WTC11 (cell line): ENCODE data around the gene PPP2R2C. TPM values are rescaled to one million over a fixed set of nuclear protein-coding genes. Genes with fewer than 3 reads are reported as not detected.

Experiments used
- ATAC-seq: fragments of 200-7000 bp; cut with Tn5 transposase; 2 replicates; pipeline ENCODE4 v1.10.0; 2021; ENCODE audit warnings: mild to moderate bottlenecking, moderate library complexity
- CTCF ChIA-PET: fragments of 300-600 bp; sonication (Branson Sonifier 250); formaldehyde crosslinking; loops from one replicate; lab custom pipeline; 2021; ENCODE audit warnings: antibody characterized with exemption; lab: Charles Lee
- POLR2A ChIA-PET: fragments of 350-600 bp; sonication (Branson Sonifier 250); formaldehyde crosslinking; loops from one replicate; lab custom pipeline; 2021; ENCODE audit warnings: antibody characterized with exemption; lab: Charles Lee
- DNase-seq: peaks from one replicate; pipeline ENCODE4 v3.0.0; 2021; ENCODE audit warnings: low spot score
- H3K27ac Mint-ChIP-seq: 2 replicates; pipeline ENCODE4 v1.8.0; 2021; ENCODE audit warnings: mixed read lengths
- H3K27me3 Mint-ChIP-seq: 2 replicates; pipeline ENCODE4 v1.8.0; 2021; ENCODE audit warnings: low read depth, mild to moderate bottlenecking, moderate library complexity, mixed read lengths
- H3K36me3 Mint-ChIP-seq: 2 replicates; pipeline ENCODE4 v1.8.0; 2021; ENCODE audit warnings: mixed read lengths
- H3K4me1 Mint-ChIP-seq: 2 replicates; pipeline ENCODE4 v1.8.0; 2022; ENCODE audit warnings: mixed read lengths
- H3K4me3 Mint-ChIP-seq: 2 replicates; pipeline ENCODE4 v1.8.0; 2021; ENCODE audit warnings: mild to moderate bottlenecking, moderate library complexity, mixed read lengths
- H3K9me3 Mint-ChIP-seq: 2 replicates; pipeline ENCODE4 v1.8.0; 2021; ENCODE audit warnings: mixed read lengths
- CTCF ChIP-seq: fragments of 200-600 bp; IDR thresholded peaks from 2 replicates; pipeline ENCODE4 v1.8.0; 2022; ENCODE audit warnings: antibody characterized with exemption
- ESRRA ChIP-seq: sonication (generic); formaldehyde crosslinking; IDR thresholded peaks from 2 replicates; pipeline ENCODE4 v1.8.1; 2022; ENCODE audit warnings: mild to moderate bottlenecking, missing genetic modification reagents, borderline replicate concordance
- ETV6 ChIP-seq: sonication (generic); formaldehyde crosslinking; IDR thresholded peaks from 2 replicates; pipeline ENCODE4 v1.8.1; 2022; ENCODE audit warnings: mild to moderate bottlenecking, missing genetic modification reagents
- FOXP1 ChIP-seq: sonication (generic); formaldehyde crosslinking; IDR thresholded peaks from 2 replicates; pipeline ENCODE4 v1.8.0; 2022; ENCODE audit warnings: missing genetic modification reagents, mild to moderate bottlenecking, moderate library complexity, borderline replicate concordance
- GTF2I ChIP-seq: fragments of 250-450 bp; sonication (Bioruptor Pico); conservative IDR thresholded peaks from 2 replicates; pipeline ENCODE4 v1.4.0; 2021; ENCODE audit warnings: mild to moderate bottlenecking
- IRF1 ChIP-seq: sonication (generic); formaldehyde crosslinking; IDR thresholded peaks from 2 replicates; pipeline ENCODE4 v1.8.0; 2023; ENCODE audit warnings: missing genetic modification reagents
- NFATC4 ChIP-seq: fragments of 250-450 bp; sonication (Bioruptor Pico); IDR thresholded peaks from 2 replicates; pipeline ENCODE4 v1.9.0; 2021; ENCODE audit warnings: mild to moderate bottlenecking
- SMAD3 ChIP-seq: sonication (generic); formaldehyde crosslinking; IDR thresholded peaks from 2 replicates; pipeline ENCODE4 v1.8.0; 2022; ENCODE audit warnings: missing genetic modification reagents, mild to moderate bottlenecking, borderline replicate concordance
- TCF7 ChIP-seq: sonication (generic); formaldehyde crosslinking; IDR thresholded peaks from 2 replicates; pipeline ENCODE4 v1.8.0; 2022; ENCODE audit warnings: mild to moderate bottlenecking, low read depth, missing genetic modification reagents, moderate library complexity
- ZNF281 ChIP-seq: sonication (generic); formaldehyde crosslinking; IDR thresholded peaks from 2 replicates; pipeline ENCODE4 v1.8.0; 2023; ENCODE audit warnings: mild to moderate bottlenecking, missing genetic modification reagents
- total RNA-seq: library from RNA; stranded (reverse); gene quantifications from 3 replicates; pipeline ENCODE4 v1.2.3, GENCODE V29; 2021

Gene PPP2R2C
- total RNA-seq, 1 experiment from 2014 or later = 11.5 TPM

- Mint-ChIP-seq H3K27me3 (no peaks in the 10 kb centered on the region; the same call in 1 of the 2 replicates), H3K4me3 (no peak overlapping the region), H3K9me3 (peaks cover 26% of the 10 kb centered on the region), H3K27ac (no peak overlapping the region), H3K4me1 (peaks cover 5% of the 10 kb centered on the region; the same call in 1 of the 2 replicates), H3K36me3 (peaks cover 2% of the 10 kb centered on the region)
- ChIA-PET CTCF (interaction anchor here (0.5 to 15.7 kb wide), 78 partner anchors 8 to 698 kb away, joined by 3 to 713 read pairs (median 5); partner anchors contain the start of genes JAKMIP1, MAN2B2, MRFAP1 and WFS1), POLR2A (no interaction called here)
- ATAC-seq (peak; percentile 68), DNase-seq (peak; percentile 82)
- 0 out of 2 replicates have a peak, but pooled peaks have one; percentile 9 for TF ChIP-seq FOXP1
- TF ChIP-seq SMAD3 (CRISPR knock-in tag) = no peak
- peak; percentile 85 for TF ChIP-seq CTCF
- TF ChIP-seq TCF7 (CRISPR knock-in tag) = no peak
Measured at GRCh38 chr4:6332042-6332668, 140.3 kb downstream of the PPP2R2C start.

- Mint-ChIP-seq H3K36me3 (peaks cover 2% of the 10 kb centered on the region), H3K9me3 (peaks cover 26% of the 10 kb centered on the region), H3K4me1 (0 out of 2 replicates have a peak, but pooled peaks cover 3% of the 10 kb centered on the region), H3K4me3 (no peak overlapping the region), H3K27ac (no peak overlapping the region), H3K27me3 (no peaks in the 10 kb centered on the region; the same call in 1 of the 2 replicates)
- POLR2A ChIA-PET = no interaction called here
- CTCF ChIA-PET = interaction anchor here (0.6 to 15.7 kb wide), 78 partner anchors 9 to 527 kb away, joined by 3 to 713 read pairs (median 5); partner anchors contain the start of genes JAKMIP1, MAN2B2, MRFAP1 and WFS1
- DNase-seq = no peak
- no peak for TF ChIP-seq ZNF281
- no peak for TF ChIP-seq NFATC4 (CRISPR knock-in tag)
- TF ChIP-seq ETV6 (CRISPR knock-in tag) = no peak
- no peak for TF ChIP-seq IRF1 (CRISPR knock-in tag)
- TF ChIP-seq GTF2I (CRISPR knock-in tag) = peak; percentile 88
- no peak for ATAC-seq
Measured at GRCh38 chr4:6331468-6331867, 140.9 kb downstream of the PPP2R2C start.

GRCh38 chr4:6331018-6331417 lies 141.4 kb downstream of the PPP2R2C start:
- H3K27me3 Mint-ChIP-seq = no peaks in the 10 kb centered on the region; the same call in 1 of the 2 replicates
- POLR2A ChIA-PET = no interaction called here
- H3K36me3 Mint-ChIP-seq = peaks cover 2% of the 10 kb centered on the region
- 0 out of 2 replicates have a peak, but pooled peaks cover 3% of the 10 kb centered on the region for H3K4me1 Mint-ChIP-seq
- CTCF ChIA-PET = interaction anchor here (0.6 to 15.7 kb wide), 69 partner anchors 9 to 526 kb away, joined by 3 to 713 read pairs (median 6); partner anchors contain the start of genes JAKMIP1, MAN2B2, MRFAP1 and WFS1
- peaks cover 27% of the 10 kb centered on the region for H3K9me3 Mint-ChIP-seq
- H3K4me3 Mint-ChIP-seq = no peak overlapping the region
- no peak overlapping the region for H3K27ac Mint-ChIP-seq
- DNase-seq (peak; percentile 65), ATAC-seq (no peak)
- TF ChIP-seq ESRRA (CRISPR knock-in tag) (no peak), CTCF (peak; percentile 68)
